ENCODE results near the gene ITGB3BP.
"Not testable (repeated sequence)": the region's sequence is repeated elsewhere in the genome, so short reads cannot be mapped to it uniquely, and the experiment has no call there.

GRCh38 chr1:63468683-63469082 is 54.3 kb downstream of the ITGB3BP start:
- not testable (repeated sequence) for TF ChIP-seq EP300 (IDR thresholded peaks at IDR 0.05); CTCF (IDR thresholded peaks at IDR 0.05); POLR2A (IDR thresholded peaks at IDR 0.05; ENCODE audit: low read length); RCOR1 (IDR thresholded peaks at IDR 0.05; ENCODE audit: low read depth, low read length); SMC3 (IDR thresholded peaks at IDR 0.05); MYC (IDR thresholded peaks at IDR 0.05; ENCODE audit: borderline replicate concordance, low read length); BHLHE40 (IDR thresholded peaks at IDR 0.05; ENCODE audit: low read depth, low read length); ZFP36 (IDR thresholded peaks at IDR 0.05; ENCODE audit: borderline replicate concordance, partially characterized antibody); CEBPB (IDR thresholded peaks at IDR 0.05); FOSL2 (IDR thresholded peaks at IDR 0.05); FOSL2 (CRISPR knock-in tag; IDR thresholded peaks at IDR 0.05); RARB (CRISPR knock-in tag; IDR thresholded peaks at IDR 0.05); HOXB5 (CRISPR knock-in tag; IDR thresholded peaks at IDR 0.05)
- TF ChIP-seq, protein P1, sequence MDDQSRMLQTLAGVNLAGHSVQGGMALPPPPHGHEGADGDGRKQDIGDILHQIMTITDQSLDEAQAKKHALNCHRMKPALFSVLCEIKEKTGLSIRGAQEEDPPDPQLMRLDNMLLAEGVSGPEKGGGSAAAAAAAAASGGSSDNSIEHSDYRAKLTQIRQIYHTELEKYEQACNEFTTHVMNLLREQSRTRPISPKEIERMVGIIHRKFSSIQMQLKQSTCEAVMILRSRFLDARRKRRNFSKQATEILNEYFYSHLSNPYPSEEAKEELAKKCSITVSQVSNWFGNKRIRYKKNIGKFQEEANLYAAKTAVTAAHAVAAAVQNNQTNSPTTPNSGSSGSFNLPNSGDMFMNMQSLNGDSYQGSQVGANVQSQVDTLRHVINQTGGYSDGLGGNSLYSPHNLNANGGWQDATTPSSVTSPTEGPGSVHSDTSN (IDR thresholded peaks at IDR 0.05), result not testable (repeated sequence)
- TF ChIP-seq, protein P2, sequence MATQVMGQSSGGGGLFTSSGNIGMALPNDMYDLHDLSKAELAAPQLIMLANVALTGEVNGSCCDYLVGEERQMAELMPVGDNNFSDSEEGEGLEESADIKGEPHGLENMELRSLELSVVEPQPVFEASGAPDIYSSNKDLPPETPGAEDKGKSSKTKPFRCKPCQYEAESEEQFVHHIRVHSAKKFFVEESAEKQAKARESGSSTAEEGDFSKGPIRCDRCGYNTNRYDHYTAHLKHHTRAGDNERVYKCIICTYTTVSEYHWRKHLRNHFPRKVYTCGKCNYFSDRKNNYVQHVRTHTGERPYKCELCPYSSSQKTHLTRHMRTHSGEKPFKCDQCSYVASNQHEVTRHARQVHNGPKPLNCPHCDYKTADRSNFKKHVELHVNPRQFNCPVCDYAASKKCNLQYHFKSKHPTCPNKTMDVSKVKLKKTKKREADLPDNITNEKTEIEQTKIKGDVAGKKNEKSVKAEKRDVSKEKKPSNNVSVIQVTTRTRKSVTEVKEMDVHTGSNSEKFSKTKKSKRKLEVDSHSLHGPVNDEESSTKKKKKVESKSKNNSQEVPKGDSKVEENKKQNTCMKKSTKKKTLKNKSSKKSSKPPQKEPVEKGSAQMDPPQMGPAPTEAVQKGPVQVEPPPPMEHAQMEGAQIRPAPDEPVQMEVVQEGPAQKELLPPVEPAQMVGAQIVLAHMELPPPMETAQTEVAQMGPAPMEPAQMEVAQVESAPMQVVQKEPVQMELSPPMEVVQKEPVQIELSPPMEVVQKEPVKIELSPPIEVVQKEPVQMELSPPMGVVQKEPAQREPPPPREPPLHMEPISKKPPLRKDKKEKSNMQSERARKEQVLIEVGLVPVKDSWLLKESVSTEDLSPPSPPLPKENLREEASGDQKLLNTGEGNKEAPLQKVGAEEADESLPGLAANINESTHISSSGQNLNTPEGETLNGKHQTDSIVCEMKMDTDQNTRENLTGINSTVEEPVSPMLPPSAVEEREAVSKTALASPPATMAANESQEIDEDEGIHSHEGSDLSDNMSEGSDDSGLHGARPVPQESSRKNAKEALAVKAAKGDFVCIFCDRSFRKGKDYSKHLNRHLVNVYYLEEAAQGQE (IDR thresholded peaks at IDR 0.05), result not testable (repeated sequence)
